HG03442 (cell line): ENCODE data around the gene LRP8.
"Not testable (repeated sequence)": the region's sequence is repeated elsewhere in the genome, so short reads cannot be mapped to it uniquely, and the experiment has no call there.

Experiments used
- ATAC-seq: cut with Tn5 transposase; IDR thresholded peaks from one replicate; pipeline ENCODE4 v1.9.1; 2021; ENCODE audit warnings: mild to moderate bottlenecking, moderate library complexity; ENCODE audit not compliant: unreplicated experiment

LRP8 gene

GRCh38 chr1:53285969-53286760 is 41.7 kb downstream of the LRP8 start:
- ATAC-seq = no peak

- no peak for ATAC-seq
Measured at GRCh38 chr1:53285546-53285945, 42.3 kb downstream of the LRP8 start.

GRCh38 chr1:53284224-53285020 is 43.4 kb downstream of the LRP8 start:
- ATAC-seq = no peak

GRCh38 chr1:53283156-53283555 is 44.7 kb downstream of the LRP8 start:
- not testable (repeated sequence) for ATAC-seq

- ATAC-seq = no peak
Measured at GRCh38 chr1:53281133-53281532, 46.7 kb downstream of the LRP8 start.

- ATAC-seq = no peak
Measured at GRCh38 chr1:53280496-53280895, 47.4 kb downstream of the LRP8 start.

- ATAC-seq = no peak
Measured at GRCh38 chr1:53279296-53280200, 48.3 kb downstream of the LRP8 start.

GRCh38 chr1:53278298-53278725 is 49.6 kb downstream of the LRP8 start:
- ATAC-seq = no peak

GRCh38 chr1:53277326-53277725 is 50.5 kb downstream of the LRP8 start:
- ATAC-seq = no peak

GRCh38 chr1:53276902-53277281 is 51.0 kb downstream of the LRP8 start:
- no peak for ATAC-seq

GRCh38 chr1:53276153-53276901 is 51.5 kb downstream of the LRP8 start:
- no peak for ATAC-seq

- ATAC-seq = no peak
Measured at GRCh38 chr1:53275566-53275965, 52.3 kb downstream of the LRP8 start.

- ATAC-seq = no peak
Measured at GRCh38 chr1:53274541-53275185, 53.2 kb downstream of the LRP8 start.

- no peak for ATAC-seq
Measured at GRCh38 chr1:53274026-53274425, 53.8 kb downstream of the LRP8 start.

GRCh38 chr1:53273526-53273925 is 54.3 kb downstream of the LRP8 start:
- no peak for ATAC-seq

- ATAC-seq = no peak
Measured at GRCh38 chr1:53272349-53272748, 55.5 kb downstream of the LRP8 start.

- ATAC-seq = no peak
Measured at GRCh38 chr1:53271446-53272090, 56.3 kb downstream of the LRP8 start.

GRCh38 chr1:53270873-53271272 is 57.0 kb downstream of the LRP8 start:
- ATAC-seq = no peak

GRCh38 chr1:53270107-53270506 is 57.8 kb downstream of the LRP8 start:
- ATAC-seq = no peak
